Measurements from ENCODE around the gene NDC80. TPM values are rescaled to one million over a fixed set of nuclear protein-coding genes. Genes with fewer than 3 reads are reported as not detected.
"Not testable (repeated sequence)": the region's sequence is repeated elsewhere in the genome, so short reads cannot be mapped to it uniquely, and the experiment has no call there.

NDC80 gene
- total RNA-seq, result 1 to 10 TPM in 1 of 2 donors, not detected in 1; 1.6 TPM

GRCh38 chr18:2571200-2572170, at the start of gene NDC80, which contains the start of gene METTL4:
Gene NDC80, plus strand, starts transcription at chr18:2571557. Its CDS starts 1,429 bp downstream, at chr18:2572986.
Gene METTL4, minus strand, starts transcription at chr18:2571505. Its CDS starts 4,289 bp downstream, at chr18:2567216.
- ATAC-seq (ENCODE audit: insufficient number of reproducible peaks, low FRiP score, low read depth), result peak; percentile 92
- peak; percentile 3 for TF ChIP-seq CTCF (IDR thresholded peaks at IDR 0.05)
- H3K36me3 ChIP-seq, result no peaks in the 10 kb centered on the region
- peaks cover 9 to 16% of the 10 kb centered on the region in 2 donors for H3K4me1 ChIP-seq (ENCODE audit: control insufficient read depth in 1 of 2, low read depth in 2 of 2)
- no peaks in the 10 kb centered on the region for H3K9me3 ChIP-seq
- peak within 1 kb of the TSS; percentile 94 to 96 for H3K27ac ChIP-seq
- H3K27me3 ChIP-seq (replicated peaks; ENCODE audit: insufficient read depth), result no peaks in the 10 kb centered on the region
- peak within 1 kb of the TSS; percentile 84 for H3K4me3 ChIP-seq
- peak; percentile 25 for DNase-seq (ENCODE audit: low spot score)

- Histone ChIP-seq H3K36me3 (no peaks in the 10 kb centered on the region), H3K9me3 (no peaks in the 10 kb centered on the region), H3K27me3 (replicated peaks; ENCODE audit: insufficient read depth) (no peaks in the 10 kb centered on the region), H3K27ac (no peak overlapping the region), H3K4me3 (no peak overlapping the region), H3K4me1 (ENCODE audit: control insufficient read depth in 1 of 2, low read depth in 2 of 2) (no peaks in the 10 kb centered on the region)
- ATAC-seq (ENCODE audit: insufficient number of reproducible peaks, low FRiP score, low read depth) (no peak), DNase-seq (ENCODE audit: low spot score) (no peak)
- no peak for TF ChIP-seq CTCF (IDR thresholded peaks at IDR 0.05)
Measured at GRCh38 chr18:2522112-2522511, 49.2 kb upstream of the NDC80 start.

GRCh38 chr18:2524794-2525198, 46.6 kb upstream of the NDC80 start:
- not testable (repeated sequence) for H3K9me3 ChIP-seq; ATAC-seq (ENCODE audit: insufficient number of reproducible peaks, low FRiP score, low read depth)

GRCh38 chr18:2526329-2526728, 45.0 kb upstream of the NDC80 start:
- TF ChIP-seq CTCF (IDR thresholded peaks at IDR 0.05), result no peak
- Histone ChIP-seq H3K27me3 (replicated peaks; ENCODE audit: insufficient read depth) (no peaks in the 10 kb centered on the region), H3K36me3 (no peaks in the 10 kb centered on the region), H3K4me3 (no peak overlapping the region), H3K4me1 (ENCODE audit: control insufficient read depth in 1 of 2, low read depth in 2 of 2) (no peaks in the 10 kb centered on the region), H3K9me3 (no peaks in the 10 kb centered on the region), H3K27ac (no peak overlapping the region)
- ATAC-seq (ENCODE audit: insufficient number of reproducible peaks, low FRiP score, low read depth), result no peak
- no peak for DNase-seq (ENCODE audit: low spot score)

More at GRCh38 chr18:2524794-2525198, 46.6 kb upstream of the NDC80 start:
- H3K4me3 ChIP-seq; DNase-seq (ENCODE audit: low spot score); H3K27me3 ChIP-seq (replicated peaks; ENCODE audit: insufficient read depth); H3K27ac ChIP-seq; H3K36me3 ChIP-seq; H3K4me1 ChIP-seq (ENCODE audit: control insufficient read depth in 1 of 2, low read depth in 2 of 2): not testable (repeated sequence)

- DNase-seq (ENCODE audit: low spot score) (no peak), ATAC-seq (ENCODE audit: insufficient number of reproducible peaks, low FRiP score, low read depth) (no peak)
- no peak for TF ChIP-seq CTCF (IDR thresholded peaks at IDR 0.05)
- H3K27me3 ChIP-seq (replicated peaks; ENCODE audit: insufficient read depth), result no peaks in the 10 kb centered on the region
- H3K4me1 ChIP-seq (ENCODE audit: control insufficient read depth in 1 of 2, low read depth in 2 of 2), result no peaks in the 10 kb centered on the region
- H3K4me3 ChIP-seq, result no peak overlapping the region
- H3K27ac ChIP-seq, result no peak overlapping the region
- H3K36me3 ChIP-seq, result no peaks in the 10 kb centered on the region
- H3K9me3 ChIP-seq, result no peaks in the 10 kb centered on the region
Measured at GRCh38 chr18:2529154-2529553, 42.2 kb upstream of the NDC80 start.
